ENCODE data around the gene KRT33B. TPM values are rescaled to one million over a fixed set of nuclear protein-coding genes. Genes with fewer than 3 reads are reported as not detected.

The KRT33B gene
- total and polyA plus RNA-seq, 2 of the 13 experiments (the other 11 are each of a cell fraction or from before 2014, with no cell fraction given) = not detected

DNA sequence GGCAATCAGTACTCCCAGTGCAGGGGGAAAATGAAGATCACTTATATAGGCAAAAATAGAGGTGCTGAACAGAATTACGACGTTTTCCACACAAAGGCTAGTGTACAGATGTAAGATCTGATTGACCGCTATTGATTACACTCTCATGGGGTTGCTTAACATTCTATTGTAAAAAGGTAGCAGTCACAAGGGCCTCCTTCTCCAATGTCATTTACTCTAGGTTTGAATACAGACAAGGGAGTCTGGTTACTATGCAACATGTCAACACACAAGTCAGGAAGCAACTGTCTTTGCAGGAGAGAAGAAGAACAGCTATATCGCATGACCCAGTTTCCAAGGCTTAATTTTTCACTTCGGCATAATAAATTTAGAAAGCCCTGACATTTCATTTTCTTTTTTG is 46.9 kb upstream of the KRT33B start (continued):
- TF ChIP-seq ZSCAN31 (CRISPR knock-in tag; IDR thresholded peaks at IDR 0.05; ENCODE audit: low read depth) = 0 out of 2 replicates have a peak, but pooled peaks have one; percentile 41
- TF ChIP-seq, protein P1, sequence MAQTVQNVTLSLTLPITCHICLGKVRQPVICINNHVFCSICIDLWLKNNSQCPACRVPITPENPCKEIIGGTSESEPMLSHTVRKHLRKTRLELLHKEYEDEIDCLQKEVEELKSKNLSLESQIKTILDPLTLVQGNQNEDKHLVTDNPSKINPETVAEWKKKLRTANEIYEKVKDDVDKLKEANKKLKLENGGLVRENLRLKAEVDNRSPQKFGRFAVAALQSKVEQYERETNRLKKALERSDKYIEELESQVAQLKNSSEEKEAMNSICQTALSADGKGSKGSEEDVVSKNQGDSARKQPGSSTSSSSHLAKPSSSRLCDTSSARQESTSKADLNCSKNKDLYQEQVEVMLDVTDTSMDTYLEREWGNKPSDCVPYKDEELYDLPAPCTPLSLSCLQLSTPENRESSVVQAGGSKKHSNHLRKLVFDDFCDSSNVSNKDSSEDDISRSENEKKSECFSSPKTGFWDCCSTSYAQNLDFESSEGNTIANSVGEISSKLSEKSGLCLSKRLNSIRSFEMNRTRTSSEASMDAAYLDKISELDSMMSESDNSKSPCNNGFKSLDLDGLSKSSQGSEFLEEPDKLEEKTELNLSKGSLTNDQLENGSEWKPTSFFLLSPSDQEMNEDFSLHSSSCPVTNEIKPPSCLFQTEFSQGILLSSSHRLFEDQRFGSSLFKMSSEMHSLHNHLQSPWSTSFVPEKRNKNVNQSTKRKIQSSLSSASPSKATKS (CRISPR knock-in tag; IDR thresholded peaks at IDR 0.05) = no peak
- no peak for TF ChIP-seq FOXK1 (CRISPR knock-in tag; IDR thresholded peaks at IDR 0.05; ENCODE audit: borderline replicate concordance, low read depth)
- no peak for TF ChIP-seq ZNF329 (CRISPR knock-in tag; IDR thresholded peaks at IDR 0.05; ENCODE audit: low read depth)
- TF ChIP-seq ZFX (CRISPR knock-in tag; IDR thresholded peaks at IDR 0.05; ENCODE audit: low read depth) = 0 out of 2 replicates have a peak, but pooled peaks have one; percentile 1
- TF ChIP-seq, protein P2, sequence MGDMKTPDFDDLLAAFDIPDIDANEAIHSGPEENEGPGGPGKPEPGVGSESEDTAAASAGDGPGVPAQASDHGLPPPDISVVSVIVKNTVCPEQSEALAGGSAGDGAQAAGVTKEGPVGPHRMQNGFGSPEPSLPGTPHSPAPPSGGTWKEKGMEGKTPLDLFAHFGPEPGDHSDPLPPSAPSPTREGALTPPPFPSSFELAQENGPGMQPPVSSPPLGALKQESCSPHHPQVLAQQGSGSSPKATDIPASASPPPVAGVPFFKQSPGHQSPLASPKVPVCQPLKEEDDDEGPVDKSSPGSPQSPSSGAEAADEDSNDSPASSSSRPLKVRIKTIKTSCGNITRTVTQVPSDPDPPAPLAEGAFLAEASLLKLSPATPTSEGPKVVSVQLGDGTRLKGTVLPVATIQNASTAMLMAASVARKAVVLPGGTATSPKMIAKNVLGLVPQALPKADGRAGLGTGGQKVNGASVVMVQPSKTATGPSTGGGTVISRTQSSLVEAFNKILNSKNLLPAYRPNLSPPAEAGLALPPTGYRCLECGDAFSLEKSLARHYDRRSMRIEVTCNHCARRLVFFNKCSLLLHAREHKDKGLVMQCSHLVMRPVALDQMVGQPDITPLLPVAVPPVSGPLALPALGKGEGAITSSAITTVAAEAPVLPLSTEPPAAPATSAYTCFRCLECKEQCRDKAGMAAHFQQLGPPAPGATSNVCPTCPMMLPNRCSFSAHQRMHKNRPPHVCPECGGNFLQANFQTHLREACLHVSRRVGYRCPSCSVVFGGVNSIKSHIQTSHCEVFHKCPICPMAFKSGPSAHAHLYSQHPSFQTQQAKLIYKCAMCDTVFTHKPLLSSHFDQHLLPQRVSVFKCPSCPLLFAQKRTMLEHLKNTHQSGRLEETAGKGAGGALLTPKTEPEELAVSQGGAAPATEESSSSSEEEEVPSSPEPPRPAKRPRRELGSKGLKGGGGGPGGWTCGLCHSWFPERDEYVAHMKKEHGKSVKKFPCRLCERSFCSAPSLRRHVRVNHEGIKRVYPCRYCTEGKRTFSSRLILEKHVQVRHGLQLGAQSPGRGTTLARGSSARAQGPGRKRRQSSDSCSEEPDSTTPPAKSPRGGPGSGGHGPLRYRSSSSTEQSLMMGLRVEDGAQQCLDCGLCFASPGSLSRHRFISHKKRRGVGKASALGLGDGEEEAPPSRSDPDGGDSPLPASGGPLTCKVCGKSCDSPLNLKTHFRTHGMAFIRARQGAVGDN (CRISPR knock-in tag; IDR thresholded peaks at IDR 0.05) = no peak
- TF ChIP-seq CEBPB (IDR thresholded peaks at IDR 0.05; ENCODE audit: borderline replicate concordance, low read depth, low read length) = peak; percentile 65; the same call in 1 of the 2 replicates
- TF ChIP-seq, protein P3, sequence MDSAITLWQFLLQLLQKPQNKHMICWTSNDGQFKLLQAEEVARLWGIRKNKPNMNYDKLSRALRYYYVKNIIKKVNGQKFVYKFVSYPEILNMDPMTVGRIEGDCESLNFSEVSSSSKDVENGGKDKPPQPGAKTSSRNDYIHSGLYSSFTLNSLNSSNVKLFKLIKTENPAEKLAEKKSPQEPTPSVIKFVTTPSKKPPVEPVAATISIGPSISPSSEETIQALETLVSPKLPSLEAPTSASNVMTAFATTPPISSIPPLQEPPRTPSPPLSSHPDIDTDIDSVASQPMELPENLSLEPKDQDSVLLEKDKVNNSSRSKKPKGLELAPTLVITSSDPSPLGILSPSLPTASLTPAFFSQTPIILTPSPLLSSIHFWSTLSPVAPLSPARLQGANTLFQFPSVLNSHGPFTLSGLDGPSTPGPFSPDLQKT (CRISPR knock-in tag; IDR thresholded peaks at IDR 0.05; ENCODE audit: borderline replicate concordance) = no peak
- no peak for TF ChIP-seq ZBTB20 (CRISPR knock-in tag; IDR thresholded peaks at IDR 0.05; ENCODE audit: borderline replicate concordance, low read depth)
- TF ChIP-seq KDM4B (CRISPR knock-in tag; IDR thresholded peaks at IDR 0.05) = no peak
- TF ChIP-seq SIX1 (CRISPR knock-in tag; IDR thresholded peaks at IDR 0.05; ENCODE audit: borderline replicate concordance) = 0 out of 2 replicates have a peak, but pooled peaks have one; percentile 6
- peak; percentile 37 for TF ChIP-seq CEBPG (CRISPR knock-in tag; IDR thresholded peaks at IDR 0.05)
- TF ChIP-seq NCOR1 (IDR thresholded peaks at IDR 0.05; ENCODE audit: borderline replicate concordance, low read length) = peak; percentile 6; the same call in 1 of the 2 replicates
